Measurements from ENCODE around the gene PCDHB3.
"Not testable (repeated sequence)": the region's sequence is repeated elsewhere in the genome, so short reads cannot be mapped to it uniquely, and the experiment has no call there.

The PCDHB3 gene

GRCh38 chr5:141137346-141137745, 37.1 kb downstream of the PCDHB3 start:
- not testable (repeated sequence) for DNase-seq

- DNase-seq: no peak
Observed at GRCh38 chr5:141149812-141150211, 49.5 kb downstream of the PCDHB3 start, which contains the start of gene PCDHB6. Gene PCDHB6 (plus strand): TSS chr5:141150057. CDS start chr5:141150258, 201 bp downstream.

GRCh38 chr5:141150224-141150992, 50.1 kb downstream of the PCDHB3 start:
- no peak for DNase-seq

DNA sequence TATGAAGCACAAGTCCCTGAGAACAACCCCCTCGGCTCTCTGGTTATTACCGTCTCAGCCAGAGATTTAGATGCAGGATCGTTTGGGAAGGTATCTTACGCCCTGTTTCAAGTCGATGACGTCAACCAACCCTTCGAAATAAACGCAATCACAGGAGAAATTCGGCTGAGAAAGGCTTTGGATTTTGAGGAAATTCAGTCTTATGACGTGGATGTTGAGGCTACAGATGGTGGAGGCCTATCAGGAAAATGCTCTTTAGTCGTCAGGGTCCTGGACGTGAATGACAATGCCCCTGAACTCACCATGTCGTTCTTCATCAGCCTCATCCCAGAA, 50.7 kb downstream of the PCDHB3 start:
- no peak for DNase-seq

GRCh38 chr5:141151632-141152031, 51.4 kb downstream of the PCDHB3 start:
- DNase-seq: not testable (repeated sequence)

DNA sequence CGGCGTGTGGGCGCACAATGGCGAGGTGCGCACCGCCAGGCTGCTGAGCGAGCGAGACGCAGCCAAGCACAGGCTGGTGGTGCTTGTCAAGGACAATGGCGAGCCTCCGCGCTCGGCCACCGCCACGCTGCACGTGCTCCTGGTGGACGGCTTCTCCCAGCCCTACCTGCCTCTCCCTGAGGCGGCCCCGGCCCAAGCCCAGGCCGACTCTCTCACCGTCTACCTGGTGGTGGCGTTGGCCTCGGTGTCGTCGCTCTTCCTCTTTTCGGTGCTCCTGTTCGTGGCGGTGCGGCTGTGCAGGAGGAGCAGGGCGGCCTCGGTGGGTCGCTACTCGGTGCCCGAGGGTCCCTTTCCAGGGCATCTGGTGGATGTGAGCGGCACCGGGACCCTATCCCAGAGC, 51.8 kb downstream of the PCDHB3 start:
- DNase-seq: not testable (repeated sequence)

Data from activated gamma-delta T cell treated with Interleukin-2 at 50 U/mL for 16 hours (primary cell).